Measurements from ENCODE around the gene C14orf132.

- TF ChIP-seq POLR2AphosphoS5 (IDR thresholded peaks at IDR 0.05; ENCODE audit: low read length) (no peak), JUND (IDR thresholded peaks at IDR 0.05; ENCODE audit: low read depth, low read length) (no peak), JUNB (IDR thresholded peaks at IDR 0.05) (no peak), EZH2 (IDR thresholded peaks at IDR 0.05; ENCODE audit: borderline replicate concordance, control insufficient read depth, low read depth, low read length) (no peak), NFIC (IDR thresholded peaks at IDR 0.05; ENCODE audit: low read depth, low read length) (no peak)
Observed at GRCh38 chr14:95994593-95994928, 44.6 kb upstream of the C14orf132 start.
